ENCODE data around the gene LY6G6C.

Gene LY6G6C

GRCh38 chr6:31741815-31742214 lies 20.3 kb upstream of the LY6G6C start:
- DNase-seq (ENCODE audit: low read depth), result no peak

DNA sequence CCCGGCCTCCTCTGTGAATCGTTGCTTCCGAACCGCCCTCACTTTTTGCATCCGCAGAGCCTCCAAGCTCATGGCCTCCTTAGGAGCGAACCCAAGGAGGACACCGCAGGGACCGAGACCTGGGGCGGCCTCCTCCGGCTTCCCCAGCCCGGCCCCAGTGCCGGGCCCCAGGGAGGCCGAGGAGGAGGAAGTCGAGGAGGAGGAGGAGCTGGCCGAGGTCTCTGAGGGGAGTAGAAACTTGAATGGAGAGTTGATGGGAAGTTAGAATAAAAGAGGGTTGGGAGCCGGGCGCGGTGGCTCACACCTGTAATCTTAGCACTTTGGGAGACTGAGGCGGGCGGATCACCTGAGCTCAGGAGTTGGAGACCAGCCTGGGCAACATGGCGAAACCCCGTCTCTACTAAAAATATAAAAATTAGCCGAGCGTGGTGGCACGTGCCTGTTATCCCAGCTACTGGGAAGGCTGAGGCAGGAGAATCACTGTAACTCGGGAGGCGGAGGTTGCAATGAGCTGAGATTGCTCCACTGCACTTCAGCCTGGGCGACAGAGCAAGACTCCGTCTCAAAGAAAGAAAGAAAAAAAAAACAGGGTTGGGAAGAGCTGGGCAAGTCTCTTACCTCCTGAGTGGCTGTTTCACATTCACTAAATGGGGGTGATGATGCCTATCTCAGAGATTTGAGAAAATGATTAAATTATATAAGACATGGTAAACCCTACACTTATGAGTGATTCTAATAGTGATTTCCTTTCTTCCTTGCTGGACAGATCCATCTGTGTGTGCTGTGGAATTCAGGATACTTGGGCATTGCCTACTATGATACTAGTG lies 19.1 kb upstream of the LY6G6C start:
- DNase-seq (ENCODE audit: low read depth), result no peak

DNA sequence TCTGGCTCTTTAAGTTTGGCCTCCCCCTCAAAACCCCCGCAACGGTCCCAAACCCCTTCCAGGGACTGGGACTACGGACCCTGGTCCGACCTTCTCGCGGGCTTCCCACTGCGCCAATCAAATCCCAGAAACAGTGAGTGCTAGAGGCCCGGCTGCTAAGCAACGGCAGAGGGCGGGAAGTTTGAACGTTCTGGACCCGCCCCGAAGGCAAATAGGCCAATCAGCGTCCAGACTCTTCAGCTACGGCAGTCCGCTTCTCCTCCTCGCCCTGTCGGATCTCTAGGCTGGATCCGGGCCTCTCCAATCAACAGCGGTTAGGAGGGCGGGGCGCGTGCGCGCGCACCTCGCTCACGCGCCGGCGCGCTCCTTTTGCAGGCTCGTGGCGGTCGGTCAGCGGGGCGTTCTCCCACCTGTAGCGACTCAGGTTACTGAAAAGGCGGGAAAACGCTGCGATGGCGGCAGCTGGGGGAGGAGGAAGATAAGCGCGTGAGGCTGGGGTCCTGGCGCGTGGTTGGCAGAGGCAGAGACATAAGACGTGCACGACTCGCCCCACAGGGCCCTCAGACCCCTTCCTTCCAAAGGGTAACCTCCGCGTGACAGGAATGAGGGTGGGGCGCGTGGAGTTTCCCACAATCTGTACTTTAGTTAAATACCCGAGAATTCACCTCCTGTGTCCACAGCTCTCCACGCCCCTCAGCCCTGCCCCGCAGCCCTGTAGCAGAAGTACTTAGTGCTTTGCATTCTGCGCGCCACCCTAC lies 18.3 kb upstream of the LY6G6C start, which contains the start of gene MSH5:
TSS of gene MSH5 (plus strand) at position 367 of the 758 bp plus-strand sequence. CDS start 462 bp downstream, outside the sequence.
- DNase-seq (ENCODE audit: low read depth), result peak; percentile 99

DNA sequence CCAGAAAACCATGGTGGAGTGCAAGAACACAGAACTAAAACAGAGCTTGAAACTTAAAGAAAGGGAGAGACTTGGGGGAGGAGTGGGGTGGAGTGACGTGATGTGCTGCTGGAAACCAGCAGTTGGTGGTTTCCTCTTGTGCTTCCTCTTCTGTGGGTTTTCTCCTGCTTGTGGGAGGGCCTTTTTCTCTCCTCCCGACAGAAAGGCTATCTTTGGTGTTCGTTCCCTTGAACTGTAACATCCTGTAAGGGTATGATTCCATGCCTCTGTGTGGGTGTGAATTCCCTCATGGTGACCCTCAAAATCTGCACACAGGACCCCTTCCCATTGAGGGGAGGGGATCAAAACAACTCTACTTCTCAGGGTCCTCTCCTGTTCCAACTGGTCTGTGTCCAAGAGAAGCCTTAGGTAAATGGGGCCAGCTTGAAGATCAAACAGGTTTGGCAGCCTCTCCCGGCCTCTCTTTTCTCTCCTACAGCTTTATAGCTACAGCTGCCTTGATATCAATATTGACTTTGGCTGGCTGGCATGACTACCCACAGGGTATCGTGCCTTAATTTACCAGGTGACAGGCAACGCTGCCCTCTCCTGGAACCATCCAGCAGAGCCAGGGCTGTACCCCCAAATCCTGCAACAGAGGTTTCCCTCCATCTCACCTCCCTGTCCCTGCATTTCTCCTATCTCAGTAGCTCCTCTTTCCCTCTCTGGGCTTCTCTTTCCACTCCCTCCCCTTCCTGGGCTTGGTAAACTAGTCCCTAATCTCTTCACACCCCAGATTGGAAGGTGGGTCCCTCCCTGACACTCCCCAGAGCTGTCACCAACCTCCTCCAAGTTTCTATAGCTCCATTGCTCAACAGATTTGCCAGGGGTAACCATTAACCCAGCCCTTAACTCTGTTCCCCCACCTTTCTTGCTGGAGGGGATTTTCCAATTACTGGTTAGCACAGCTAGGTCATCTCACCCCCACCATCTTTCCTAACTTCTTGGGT lies 16.7 kb upstream of the LY6G6C start:
- DNase-seq (ENCODE audit: low read depth), result peak; percentile 56

- no peak for DNase-seq (ENCODE audit: low read depth)
Observed at GRCh38 chr6:31737315-31737990, 15.9 kb upstream of the LY6G6C start.

DNA sequence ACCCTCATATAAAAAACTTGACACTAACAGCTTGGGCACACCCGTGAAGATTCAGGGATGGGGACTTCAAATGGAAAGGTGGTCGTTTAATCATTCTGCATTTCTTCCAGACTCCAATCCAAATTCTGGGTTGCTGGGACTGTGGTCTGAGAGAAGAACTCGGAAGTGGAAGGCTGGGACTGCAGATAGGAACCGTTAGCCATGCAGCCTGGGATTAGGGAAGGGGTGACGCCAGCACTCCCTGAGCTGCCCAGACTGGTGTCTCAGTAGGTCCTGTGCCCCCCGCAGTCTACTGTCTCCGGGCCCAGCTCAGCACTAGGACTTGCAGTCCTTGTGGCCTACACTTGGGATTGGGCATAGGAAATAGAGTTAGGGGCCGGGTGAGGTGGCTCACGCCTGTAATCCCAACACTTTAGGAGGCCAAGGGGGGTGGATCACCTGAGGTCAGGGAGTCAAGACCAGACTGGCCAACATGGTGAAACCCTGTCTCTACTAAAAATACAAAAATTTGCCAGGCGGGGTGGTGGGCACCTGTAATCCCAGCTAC lies 15.3 kb upstream of the LY6G6C start:
- DNase-seq (ENCODE audit: low read depth), result no peak

DNA sequence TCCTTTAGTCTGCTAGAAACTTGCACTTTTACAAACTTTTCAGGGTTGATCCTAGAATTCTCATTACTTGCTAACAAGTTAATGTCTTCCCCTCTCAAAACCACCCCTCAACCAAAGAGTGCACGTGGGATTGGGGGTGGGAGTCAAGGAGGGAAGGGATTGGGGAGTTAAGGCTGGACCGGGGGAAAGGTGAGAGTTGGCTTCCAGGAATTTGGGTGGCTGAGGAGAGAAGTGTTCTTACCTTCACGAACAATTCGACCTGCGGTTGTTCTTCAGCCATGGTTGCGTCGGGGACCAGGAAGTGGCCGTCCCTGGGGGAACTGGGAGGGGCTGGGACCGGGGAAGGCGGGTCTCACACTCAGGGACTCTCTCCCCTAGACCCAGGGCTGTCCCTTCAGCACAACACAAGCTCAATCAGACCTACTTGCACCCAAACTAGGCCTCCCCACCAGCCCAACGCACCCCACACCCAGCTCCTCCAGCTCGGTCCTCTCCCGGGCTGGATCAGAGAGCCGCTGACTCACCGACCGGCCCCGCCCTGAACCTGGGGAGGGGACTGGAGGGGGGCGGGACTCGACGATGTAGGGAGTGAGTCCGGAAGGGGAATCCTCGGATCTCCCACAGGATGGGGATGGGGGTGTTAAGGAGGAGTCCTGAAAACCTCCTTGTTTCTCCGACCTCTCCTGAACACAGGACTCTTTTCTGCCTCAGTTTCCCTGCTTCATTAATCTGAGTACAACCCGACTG lies 14.6 kb upstream of the LY6G6C start, which contains the start of gene CLIC1:
TSS of gene CLIC1 (minus strand) at position 510 of the 747 bp plus-strand sequence. CDS start at position 280, 230 bp downstream.
- peak; percentile 68 for DNase-seq (ENCODE audit: low read depth)

- DNase-seq (ENCODE audit: low read depth), result peak; percentile 66
Observed at GRCh38 chr6:31734821-31735406, 13.4 kb upstream of the LY6G6C start.

DNA sequence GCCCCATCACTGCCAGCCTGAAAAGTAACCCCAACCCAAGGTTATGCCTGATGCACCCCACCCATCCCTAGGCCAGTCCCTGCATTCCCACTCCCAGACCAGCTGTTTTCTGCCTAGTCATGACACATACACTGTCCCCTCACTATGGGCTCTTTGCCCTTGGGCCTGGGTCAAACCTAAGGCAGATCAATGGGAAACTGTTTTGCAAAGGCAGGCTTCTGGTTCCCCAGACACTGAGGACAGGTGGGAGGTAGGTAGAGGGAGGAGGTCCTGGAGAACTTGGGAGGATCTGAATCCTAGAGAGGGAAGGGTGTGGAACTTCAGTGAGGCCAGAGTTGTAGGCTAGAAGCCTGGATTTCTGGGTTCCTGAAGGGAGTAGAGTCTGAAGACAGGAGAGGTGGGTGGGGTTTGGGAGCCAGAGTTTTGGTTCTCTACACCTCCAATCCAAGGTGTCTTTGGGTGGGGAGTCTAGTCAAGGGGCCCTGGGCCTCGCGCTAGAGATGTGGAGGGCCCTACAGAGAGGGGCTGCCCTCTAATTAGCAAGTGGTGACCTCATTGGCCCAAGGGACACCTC lies 12.8 kb upstream of the LY6G6C start:
- DNase-seq (ENCODE audit: low read depth), result no peak

DNA sequence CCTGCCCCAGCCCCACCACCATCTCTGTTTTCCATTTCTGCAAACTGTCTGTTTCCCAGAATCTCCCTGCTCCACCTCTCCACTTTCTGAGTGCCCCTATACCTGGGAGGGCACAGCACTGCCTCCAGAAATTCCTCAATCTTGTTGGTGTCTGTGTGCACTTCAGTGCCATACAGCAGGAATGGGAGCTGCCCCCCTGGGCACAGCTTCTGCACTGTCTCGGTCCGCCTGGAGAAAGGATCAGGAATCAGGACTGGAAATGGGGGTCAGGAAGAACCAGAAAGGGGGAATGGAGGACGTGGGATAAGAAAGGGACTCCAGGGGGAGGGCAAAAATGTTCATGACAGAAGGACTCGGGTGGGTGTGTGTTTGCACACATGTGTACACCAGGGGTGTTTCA lies 12.2 kb upstream of the LY6G6C start:
- no peak for DNase-seq (ENCODE audit: low read depth)

- DNase-seq (ENCODE audit: low read depth), result no peak
Observed at GRCh38 chr6:31732029-31732428, 10.5 kb upstream of the LY6G6C start.

GRCh38 chr6:31730631-31731086 lies 9.1 kb upstream of the LY6G6C start:
- no peak for DNase-seq (ENCODE audit: low read depth)

- no peak for DNase-seq (ENCODE audit: low read depth)
Observed at GRCh38 chr6:31729979-31730630, 8.6 kb upstream of the LY6G6C start.

- peak; percentile 88 for DNase-seq (ENCODE audit: low read depth)
Observed at GRCh38 chr6:31729515-31729978, 8.0 kb upstream of the LY6G6C start.

GRCh38 chr6:31728767-31729514 lies 7.4 kb upstream of the LY6G6C start, which contains the start of gene DDAH2:
TSS of gene DDAH2 (minus strand) at chr6:31729299. CDS start at chr6:31729161, 138 bp downstream.
- no peak for DNase-seq (ENCODE audit: low read depth)

GRCh38 chr6:31727717-31728671 lies 6.4 kb upstream of the LY6G6C start:
- DNase-seq (ENCODE audit: low read depth), result no peak

Data from HS-27A (cell line).